RWPE1 (cell line): Measurements from ENCODE around the gene CYP2C8.

Source experiments
- CTCF ChIA-PET: fragments of 350-600 bp; sonication (Branson Sonifier 250); formaldehyde crosslinking; extraction: SDS; loops from one replicate; lab custom pipeline; 2021; lab: Yijun Ruan, JAX
- POLR2A ChIA-PET: fragments of 400-600 bp; formaldehyde crosslinking; extraction: SDS; loops from one replicate; lab custom pipeline; 2020; ENCODE audit warnings: antibody characterized with exemption; ENCODE audit not compliant: low non-redundant PET; lab: Yijun Ruan, JAX
- DNase-seq: peaks from one replicate; pipeline ENCODE4 v3.0.0; 2012; ENCODE audit warnings: low spot score
- H3K27ac ChIP-seq: fragments of 450-650 bp; 2 replicates; pipeline ENCODE4 v1.5.1; 2017
- CTCF ChIP-seq: fragments of 450-650 bp; conservative IDR thresholded peaks from 2 replicates; pipeline ENCODE4 v1.5.1; 2017; ENCODE audit warnings: low read depth, mild to moderate bottlenecking

CYP2C8 gene

DNA sequence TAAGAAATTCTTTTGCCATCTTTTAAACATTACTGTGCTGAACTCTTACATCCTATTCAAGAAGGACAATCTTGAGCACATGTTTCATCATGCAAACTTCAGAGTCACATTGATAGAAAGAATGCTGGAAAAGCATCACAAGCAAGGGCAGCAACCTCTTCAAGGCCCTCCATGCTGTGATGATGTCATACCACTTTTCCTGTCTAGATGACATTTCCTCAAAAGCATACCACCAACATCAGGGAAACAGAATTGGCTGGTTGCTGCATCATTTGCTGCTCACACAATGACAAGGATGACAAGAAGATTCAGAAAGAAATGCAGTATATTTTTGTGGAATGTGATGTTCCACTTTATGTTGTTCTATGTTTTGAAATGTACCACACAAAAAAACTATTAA, 37.6 kb downstream of the CYP2C8 start:
- CTCF ChIA-PET: no interaction called here
- no peak overlapping the region for H3K27ac ChIP-seq
- no peak for DNase-seq
- POLR2A ChIA-PET: no interaction called here
- no peak for TF ChIP-seq CTCF

GRCh38 chr10:95026461-95026860, 42.8 kb downstream of the CYP2C8 start:
- ChIA-PET POLR2A (no interaction called here), CTCF (no interaction called here)

GRCh38 chr10:94997741-94998174, 71.5 kb downstream of the CYP2C8 start:
- ChIA-PET CTCF (no interaction called here), POLR2A (no interaction called here)
- H3K27ac ChIP-seq: no peak overlapping the region
- no peak for TF ChIP-seq CTCF
- DNase-seq: no peak

More at GRCh38 chr10:95026461-95026860, 42.8 kb downstream of the CYP2C8 start:
- no peak overlapping the region for H3K27ac ChIP-seq
- TF ChIP-seq CTCF: no peak
- no peak for DNase-seq

GRCh38 chr10:94992811-94993210, 76.5 kb downstream of the CYP2C8 start:
- ChIA-PET POLR2A (no interaction called here), CTCF (no interaction called here)
- DNase-seq: no peak
- no peak overlapping the region for H3K27ac ChIP-seq
- no peak for TF ChIP-seq CTCF

GRCh38 chr10:94991243-94991888, 77.9 kb downstream of the CYP2C8 start:
- ChIA-PET CTCF (no interaction called here), POLR2A (no interaction called here)
- no peak overlapping the region for H3K27ac ChIP-seq
- DNase-seq: no peak
- TF ChIP-seq CTCF: no peak

DNA sequence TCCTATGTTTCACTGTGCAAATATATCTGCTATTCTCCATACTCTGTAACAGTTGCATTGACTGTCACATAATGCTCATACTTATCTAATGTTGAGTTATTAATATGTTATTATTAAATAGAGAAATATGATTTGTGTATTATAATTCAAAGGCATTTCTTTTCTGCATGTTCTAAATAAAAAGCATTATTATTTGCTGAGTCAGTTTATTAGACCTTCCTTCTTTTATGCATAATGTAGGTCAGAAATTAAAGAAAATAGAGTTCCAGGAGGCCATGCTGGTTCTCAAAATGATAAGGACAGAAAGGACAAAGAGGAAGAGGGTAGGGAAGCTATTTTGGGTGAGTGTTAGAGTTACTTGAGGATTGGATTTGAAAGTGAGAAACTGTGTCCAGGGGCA, 80.1 kb downstream of the CYP2C8 start:
- H3K27ac ChIP-seq: no peak overlapping the region
- ChIA-PET POLR2A (no interaction called here), CTCF (no interaction called here)
- TF ChIP-seq CTCF: no peak
- no peak for DNase-seq
